HepG2 (cell line): ENCODE measurements around the gene MYOZ1. TPM values are rescaled to one million over a fixed set of nuclear protein-coding genes. Genes with fewer than 3 reads are reported as not detected.
A peak's percentile ranks its signal among the peaks of the same experiment; 100 is the strongest.

Experiments used
- CBFB ChIP-seq: sonication (generic); formaldehyde crosslinking; IDR thresholded peaks from 2 replicates; pipeline ENCODE4 v1.4.0; 2020; ENCODE audit warnings: missing genetic modification reagents
- MIXL1 ChIP-seq: IDR thresholded peaks from 2 replicates; pipeline ENCODE4 v1.6.1; 2016
- NBN ChIP-seq: fragments of 450-650 bp; conservative IDR thresholded peaks from 2 replicates; pipeline ENCODE4 v1.6.1; 2017
- NCOR1 ChIP-seq: fragments of 200-600 bp; sonication (generic); IDR thresholded peaks from 2 replicates; pipeline ENCODE4 v1.7.0; 2017; ENCODE audit warnings: antibody characterized with exemption, low read length, borderline replicate concordance
- NFAT5 ChIP-seq: sonication (generic); formaldehyde crosslinking; IDR thresholded peaks from 2 replicates; pipeline ENCODE4 v1.4.0; 2020; ENCODE audit warnings: missing genetic modification reagents
- NFYC ChIP-seq: IDR thresholded peaks from 2 replicates; pipeline ENCODE4 v1.6.1; 2016; ENCODE audit warnings: missing genetic modification reagents, missing compliant biosample characterization
- PATZ1 ChIP-seq: sonication (generic); formaldehyde crosslinking; IDR thresholded peaks from 2 replicates; pipeline ENCODE4 v1.4.0; 2020; ENCODE audit warnings: missing genetic modification reagents
- SALL2 ChIP-seq: sonication (generic); formaldehyde crosslinking; IDR thresholded peaks from 2 replicates; pipeline ENCODE4 v1.8.1; 2023; ENCODE audit warnings: mild to moderate bottlenecking, missing genetic modification reagents, inconsistent platforms
- SP140L ChIP-seq: sonication (generic); formaldehyde crosslinking; IDR thresholded peaks from 2 replicates; pipeline ENCODE4 v1.4.0; 2020; ENCODE audit warnings: missing genetic modification reagents, borderline replicate concordance
- TBP ChIP-seq: sonication (generic); formaldehyde crosslinking; IDR thresholded peaks from 2 replicates; pipeline ENCODE4 v1.5.0; 2020; ENCODE audit warnings: missing genetic modification reagents
- UBTF ChIP-seq: sonication (generic); formaldehyde crosslinking; IDR thresholded peaks from 2 replicates; pipeline ENCODE4 v1.4.0; 2020; ENCODE audit warnings: mild to moderate bottlenecking, missing genetic modification reagents
- ZHX1 ChIP-seq: sonication (generic); formaldehyde crosslinking; IDR thresholded peaks from 2 replicates; pipeline ENCODE4 v1.8.1; 2022; ENCODE audit warnings: low read depth, mild to moderate bottlenecking, missing genetic modification reagents
- ZNF205 ChIP-seq: IDR thresholded peaks from 2 replicates; pipeline ENCODE4 v1.6.1; 2018; ENCODE audit warnings: missing biosample characterization, missing genetic modification reagents
- ZNF24 ChIP-seq: fragments of 450-650 bp; IDR thresholded peaks from 2 replicates; pipeline ENCODE4 v1.6.1; 2017; ENCODE audit warnings: antibody characterized with exemption, mild to moderate bottlenecking
- ZNF350 ChIP-seq: sonication (generic); formaldehyde crosslinking; IDR thresholded peaks from 2 replicates; pipeline ENCODE4 v1.4.0; 2020; ENCODE audit warnings: mild to moderate bottlenecking, low read depth, missing genetic modification reagents, borderline replicate concordance
- ZNF503 ChIP-seq: sonication (generic); formaldehyde crosslinking; IDR thresholded peaks from 2 replicates; pipeline ENCODE4 v1.4.0; 2020; ENCODE audit warnings: missing genetic modification reagents
- polyA plus RNA-seq, 8 experiments: library from polyadenylated mRNA; depleted of rRNA in 3 of 8; stranded (reverse) in 7 of 8; unstranded in 1 of 8; fragments of >200 nt; fragmentation: Illumina TruSeq in 4 of 8; extraction: Trizol in 4 of 8; gene quantifications; 2 replicates each; pipeline versions ENCODE4 v1.2.1 to v1.2.3, GENCODE V29; 2011 to 2016; ENCODE audit warnings: low read depth in 4 of 8, missing spikeins in 1 of 8, mixed read lengths in 1 of 8; ENCODE audit not compliant: insufficient read depth in 1 of 8
- total RNA-seq, 5 experiments: library from RNA; depleted of rRNA; stranded (reverse); fragments of >200 nt; fragmentation: Illumina TruSeq; extraction: Trizol; gene quantifications; 2 replicates each; pipeline ENCODE4 v1.2.3, GENCODE V29; 2016; ENCODE audit warnings: low read depth in 1 of 5

Gene MYOZ1
- total and polyA plus RNA-seq, 2 of the 13 experiments (the other 11 are each of a cell fraction or from before 2014, with no cell fraction given), result not detected

- TF ChIP-seq NFAT5 (CRISPR knock-in tag) (no peak), TBP (CRISPR knock-in tag) (no peak), PATZ1 (CRISPR knock-in tag) (0 out of 2 replicates have a peak, but pooled peaks have one; percentile 34), ZNF350 (no peak), ZHX1 (CRISPR knock-in tag) (no peak), NBN (no peak), ZNF205 (CRISPR knock-in tag) (0 out of 2 replicates have a peak, but pooled peaks have one; percentile 58), MIXL1 (peak; percentile 67; the same call in 1 of the 2 replicates), UBTF (no peak), ZNF24 (no peak), CBFB (CRISPR knock-in tag) (0 out of 2 replicates have a peak, but pooled peaks have one; percentile 31), NFYC (CRISPR knock-in tag) (no peak), SALL2 (CRISPR knock-in tag) (no peak), NCOR1 (peak; percentile 84), SP140L (0 out of 2 replicates have a peak, but pooled peaks have one; percentile 55), ZNF503 (CRISPR knock-in tag) (peak; percentile 75; the same call in 1 of the 2 replicates)
These were observed 54.7 kb downstream of the MYOZ1 start (continued) for GRCh38 chr10:73586583-73586984.
